Fibroblast of villous mesenchyme (primary cell): ENCODE measurements around the gene CREB3L2. TPM values are rescaled to one million over a fixed set of nuclear protein-coding genes. Genes with fewer than 3 reads are reported as not detected.

Source experiments
- DNase-seq: peaks from one replicate; pipeline ENCODE4 v3.0.0-alpha.2; 2010; ENCODE audit warnings: low read depth
- H3K4me3 ChIP-seq: 2 replicates; pipeline ENCODE4 v1.5.1; 2011; ENCODE audit warnings: low read depth, mild to moderate bottlenecking, low read length
- CTCF ChIP-seq: IDR thresholded peaks from 2 replicates; pipeline ENCODE4 v1.5.1; 2012; ENCODE audit warnings: low read depth, mild to moderate bottlenecking, low read length; ENCODE audit not compliant: insufficient read depth
- total RNA-seq: library from RNA; depleted of rRNA; stranded (reverse); fragments of >200 nt; gene quantifications from 2 replicates; pipeline ENCODE4 v1.2.3, GENCODE V29; 2012

Gene CREB3L2
- total RNA-seq, 1 donor, result 33.2 TPM

- DNase-seq, result no peak
- TF ChIP-seq CTCF, result no peak
- H3K4me3 ChIP-seq, result no peak overlapping the region
Measured at GRCh38 chr7:137862964-137863363, 138.9 kb downstream of the CREB3L2 start.

GRCh38 chr7:137862358-137862757 lies 139.5 kb downstream of the CREB3L2 start:
- H3K4me3 ChIP-seq, result no peak overlapping the region
- no peak for DNase-seq
- no peak for TF ChIP-seq CTCF

GRCh38 chr7:137860542-137860941 lies 141.3 kb downstream of the CREB3L2 start:
- no peak overlapping the region for H3K4me3 ChIP-seq
- no peak for DNase-seq
- no peak for TF ChIP-seq CTCF

GRCh38 chr7:137853053-137853452 lies 148.8 kb downstream of the CREB3L2 start:
- no peak for DNase-seq
- H3K4me3 ChIP-seq, result no peak overlapping the region
- no peak for TF ChIP-seq CTCF

GRCh38 chr7:137852108-137852507 lies 149.8 kb downstream of the CREB3L2 start:
- TF ChIP-seq CTCF, result no peak
- DNase-seq, result no peak
- no peak overlapping the region for H3K4me3 ChIP-seq

- TF ChIP-seq CTCF, result no peak
- peak; percentile 17 for DNase-seq
- no peak overlapping the region for H3K4me3 ChIP-seq
Measured at GRCh38 chr7:137850972-137851945, 150.6 kb downstream of the CREB3L2 start.
